Activated gamma-delta T cell treated with anti-CD3 and anti-CD28 coated beads, Interleukin-2, amount 50 U/mL, for 16 hours (primary cell): ENCODE results near the gene ZRANB1.

Source experiments
- DNase-seq: peaks from one replicate; pipeline ENCODE4 v3.0.0-alpha.2; 2020; ENCODE audit warnings: low read depth

Gene ZRANB1

DNA sequence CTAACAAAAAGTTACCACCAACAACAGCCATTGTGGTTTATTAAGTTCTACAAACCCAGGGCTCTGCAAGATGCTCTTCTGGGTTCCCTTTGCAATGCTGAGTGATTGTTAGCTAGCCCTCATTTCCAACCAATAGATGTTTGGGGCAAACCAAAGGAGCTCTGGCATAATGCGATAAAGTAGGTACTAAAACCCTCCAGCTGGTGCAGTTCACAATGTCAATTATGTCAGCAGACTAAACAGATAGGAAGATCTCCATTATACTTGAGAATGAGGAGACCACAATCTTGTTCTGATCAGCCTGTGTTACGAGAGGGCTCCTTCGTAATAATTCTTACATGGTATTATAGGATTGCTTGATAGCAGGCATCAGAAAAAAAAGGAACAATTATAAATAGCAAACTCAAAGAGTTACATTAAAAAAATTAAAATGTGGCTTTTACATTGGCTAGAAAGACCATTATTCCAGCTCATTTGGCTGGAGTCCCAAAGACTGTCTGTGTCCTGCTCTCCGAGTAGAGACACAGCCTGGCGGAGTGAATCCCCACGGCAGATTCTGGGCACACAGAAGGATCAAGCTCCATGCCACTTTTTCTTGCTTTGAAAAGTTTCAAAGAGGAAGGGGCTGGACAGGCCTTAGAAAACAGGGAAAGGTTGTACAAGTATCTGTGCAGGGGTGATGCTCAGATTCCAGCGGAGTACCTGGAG lies 93.8 kb downstream of the ZRANB1 start:
- DNase-seq: no peak

DNA sequence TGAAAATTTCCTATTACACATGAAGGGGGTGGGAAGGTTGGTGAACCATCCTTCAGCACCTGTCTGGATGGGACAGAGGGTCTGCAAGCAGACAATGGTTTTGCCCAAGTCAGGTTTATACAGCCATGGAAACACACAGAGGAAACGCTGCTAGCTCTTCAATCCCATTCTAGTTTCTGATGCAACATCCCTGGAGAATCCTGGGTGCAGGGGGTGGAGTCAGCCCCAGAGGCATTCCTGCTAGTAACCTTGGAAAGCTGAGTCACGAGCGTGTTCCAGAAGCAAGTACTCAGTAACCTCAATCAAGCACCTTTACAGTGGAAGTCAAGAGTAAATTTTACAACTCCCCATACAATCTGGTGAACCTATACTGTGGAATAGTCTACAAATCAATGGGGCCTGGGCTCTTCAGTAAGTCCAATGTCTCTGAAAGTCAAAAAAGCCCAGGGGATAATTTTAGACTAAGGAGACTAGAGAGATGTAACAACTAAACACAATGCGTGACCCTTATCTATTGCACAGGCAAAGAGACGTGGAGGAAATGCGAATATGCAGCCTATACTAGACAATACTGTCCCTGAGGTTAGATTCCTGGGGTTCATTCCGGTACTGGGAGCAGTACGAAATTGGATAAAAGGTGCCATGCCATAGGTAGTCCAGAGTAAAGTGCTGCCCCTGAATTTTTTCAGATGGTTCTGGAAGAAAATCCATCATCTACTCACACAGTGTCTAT lies 95.4 kb downstream of the ZRANB1 start:
- no peak for DNase-seq
